Epidermal melanocyte (primary cell): ENCODE measurements around the gene RBM5.

ENCODE experiments used
- DNase-seq: peaks from one replicate; pipeline ENCODE4 v3.0.0; 2011; ENCODE audit warnings: low spot score; ENCODE audit not compliant: insufficient read length

The RBM5 gene

DNA sequence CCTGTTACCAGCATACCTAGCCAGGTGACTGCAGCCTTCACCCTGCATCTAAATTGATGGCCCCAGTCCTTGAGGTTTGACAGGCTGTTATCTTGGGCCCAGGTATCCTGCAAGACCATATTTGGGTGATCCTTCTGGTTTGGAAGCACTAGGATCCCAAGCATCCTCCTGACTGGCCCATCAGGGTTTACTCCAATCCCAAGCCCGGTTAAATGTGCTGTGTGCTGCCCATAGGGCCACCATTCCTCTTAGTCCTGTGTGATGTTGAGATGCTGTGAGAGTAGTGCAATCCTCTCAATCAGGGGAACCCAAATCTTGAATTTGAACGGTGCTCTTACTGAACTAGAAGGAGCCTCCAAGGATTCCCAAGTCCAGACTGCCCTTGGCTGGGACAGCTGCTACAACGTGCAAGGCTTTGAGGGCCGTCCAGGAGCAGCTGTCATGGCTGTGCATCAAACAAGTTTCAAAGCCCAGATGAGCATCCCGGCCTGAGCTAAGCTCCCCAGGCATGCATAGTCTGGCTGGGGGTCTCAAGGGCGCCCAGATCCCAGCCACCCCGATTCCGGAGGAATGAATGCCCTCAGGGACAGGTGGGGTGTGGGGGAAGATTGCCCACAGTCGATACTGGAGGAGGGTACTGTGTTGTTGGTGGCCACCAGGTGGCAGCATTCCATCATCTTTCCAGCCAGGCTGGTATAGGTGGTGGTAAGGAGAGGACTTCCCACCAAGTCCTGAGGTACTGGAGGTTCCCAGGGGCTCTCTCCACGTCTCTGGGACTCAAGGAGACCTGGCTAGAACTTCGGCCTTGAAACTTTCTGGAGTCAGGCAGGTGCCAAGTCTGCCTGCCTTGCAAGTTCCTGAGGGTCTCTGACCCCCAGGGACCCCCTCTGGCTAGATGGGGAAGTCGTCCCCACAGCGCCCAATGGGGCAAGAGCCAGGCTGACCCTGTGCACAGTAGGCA lies 32.6 kb downstream of the RBM5 start:
- peak; percentile 99 for DNase-seq

DNA sequence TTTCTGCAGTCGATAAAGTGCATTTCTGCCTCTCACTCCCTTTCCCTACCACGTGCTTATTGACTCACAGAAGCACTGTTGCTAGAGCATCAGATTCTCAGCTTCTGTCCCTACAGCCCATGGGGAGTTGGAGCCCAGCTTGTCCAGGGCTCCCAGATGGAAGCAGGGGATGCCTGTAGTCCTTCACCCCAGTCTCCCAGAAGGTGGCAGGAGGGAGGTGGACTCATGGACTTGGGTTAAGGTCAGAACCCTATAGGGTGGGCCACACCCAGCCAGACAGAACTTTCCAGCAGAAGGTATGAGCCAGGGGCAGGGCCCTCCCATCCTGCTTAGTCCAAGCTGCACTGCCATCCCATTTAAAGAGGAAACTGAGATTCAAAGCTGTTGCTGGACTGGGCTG lies 33.4 kb downstream of the RBM5 start:
- DNase-seq: no peak

DNA sequence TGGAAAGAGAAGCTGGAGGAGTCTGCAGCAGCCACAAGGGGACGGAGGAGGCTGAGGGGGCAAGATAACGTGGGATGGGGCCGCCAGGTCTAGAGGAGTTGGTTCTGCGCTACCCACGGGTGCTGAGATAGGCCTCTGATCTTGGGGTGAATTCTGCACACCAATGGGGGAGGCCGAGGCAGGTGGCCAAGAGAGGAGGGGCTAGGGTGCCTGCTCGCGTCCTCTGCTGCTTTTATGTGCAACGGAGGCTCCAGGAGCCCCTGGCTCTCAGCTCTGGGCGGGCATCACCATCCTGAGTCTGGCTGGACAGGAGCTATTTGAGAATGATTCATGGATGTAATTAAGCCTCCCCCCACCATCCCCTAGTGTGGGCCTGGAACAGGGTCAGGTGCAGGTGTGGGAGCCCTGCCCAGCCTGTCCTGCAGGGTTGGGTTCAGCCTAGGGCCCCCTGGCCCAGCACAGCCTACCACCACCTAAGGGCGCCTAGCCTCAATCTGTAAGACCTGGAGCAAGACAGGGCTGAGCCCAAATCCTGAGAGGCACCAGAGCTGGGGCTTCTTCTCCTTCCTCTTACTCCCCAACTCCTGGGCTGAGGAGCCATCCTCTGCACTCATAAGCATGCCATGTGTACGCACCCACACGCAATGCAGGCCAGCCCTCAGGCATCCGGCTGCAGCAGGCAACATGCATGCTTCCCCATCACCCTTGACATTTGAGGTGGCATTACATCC lies 34.1 kb downstream of the RBM5 start:
- DNase-seq: no peak

DNA sequence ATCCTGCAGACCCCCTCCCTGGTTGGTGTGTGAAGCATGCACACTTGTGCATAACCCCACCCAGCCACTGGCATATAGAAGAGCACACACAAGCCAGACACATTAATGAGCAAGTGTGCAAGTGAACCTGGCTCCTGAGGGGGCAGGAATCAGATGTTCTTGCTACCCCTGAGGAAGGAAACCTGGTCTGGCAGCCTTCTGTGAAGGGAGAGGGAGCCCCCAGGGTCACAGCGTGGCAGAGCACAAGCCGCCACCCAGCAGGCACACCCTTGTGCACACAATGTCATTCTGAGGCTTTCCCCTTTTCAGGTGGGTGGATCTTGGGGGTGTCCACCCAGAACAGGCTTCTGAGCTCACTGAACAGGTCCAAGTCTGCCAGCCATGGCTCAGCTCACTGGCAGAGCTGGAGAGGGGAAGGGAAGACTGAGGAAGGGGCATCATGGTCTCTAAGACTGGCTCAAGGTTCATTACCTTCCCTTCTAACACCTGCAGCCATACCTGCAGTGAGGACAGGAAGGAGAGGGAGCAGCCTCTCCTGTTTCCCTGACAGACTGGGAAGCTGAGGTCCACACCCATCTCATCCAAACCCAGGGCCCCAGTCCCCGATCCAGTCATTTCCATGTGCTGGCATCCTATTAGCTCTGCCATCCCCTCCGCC lies 34.8 kb downstream of the RBM5 start:
- no peak for DNase-seq

DNA sequence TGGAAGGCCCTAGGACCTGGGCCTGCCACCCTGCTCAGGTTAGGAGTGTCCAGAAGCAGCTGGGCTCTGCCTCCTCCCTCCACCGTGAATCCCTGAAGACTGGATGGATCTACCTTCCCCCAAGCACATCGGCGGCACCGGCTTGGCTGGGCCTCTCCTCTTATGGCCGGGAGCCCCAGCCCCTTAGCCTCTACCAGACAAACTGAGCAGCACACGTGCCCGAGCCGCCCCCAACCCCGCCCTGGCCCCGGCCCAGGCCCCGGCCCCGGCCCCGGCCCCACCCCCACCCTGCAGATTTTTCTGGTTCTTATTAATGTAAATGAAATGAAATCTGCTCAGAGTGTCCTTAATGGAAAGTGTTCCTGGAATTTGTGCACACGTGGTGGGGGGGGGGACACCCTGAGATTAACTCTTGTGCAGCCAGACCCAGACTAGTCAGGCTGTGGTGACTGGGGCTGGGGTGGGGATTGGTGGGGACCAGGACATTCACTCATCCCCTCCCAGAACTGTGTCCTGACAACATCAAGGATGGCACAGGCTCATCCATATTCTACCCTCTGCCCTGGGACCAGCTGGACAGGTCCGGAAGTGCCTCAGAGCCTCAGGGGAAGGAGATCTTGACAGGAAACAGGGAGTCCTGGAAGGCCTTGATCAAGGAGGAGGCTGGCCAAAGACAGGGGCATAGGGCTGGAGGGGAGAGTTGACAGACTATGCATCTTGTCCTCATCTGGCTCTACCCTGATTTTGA lies 35.5 kb downstream of the RBM5 start:
- DNase-seq: no peak

DNA sequence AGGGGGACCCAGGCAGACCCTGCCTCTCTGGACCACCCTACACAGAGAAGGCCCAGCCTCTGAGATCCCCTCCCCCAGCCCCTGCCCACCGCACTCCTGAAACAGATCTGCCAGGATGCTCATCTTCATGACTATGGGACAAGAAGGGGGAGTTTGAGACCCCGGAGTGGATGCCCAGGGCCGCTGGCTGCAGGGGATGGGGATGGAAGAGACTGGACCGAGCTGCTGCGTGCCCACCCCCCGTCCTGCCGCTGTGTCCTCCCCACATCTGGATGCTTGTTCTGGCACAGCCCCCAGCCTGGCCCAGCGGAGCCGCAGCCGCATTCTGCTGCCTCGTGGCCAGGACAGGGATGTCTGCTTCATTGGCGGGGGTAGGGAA lies 36.1 kb downstream of the RBM5 start:
- no peak for DNase-seq

DNA sequence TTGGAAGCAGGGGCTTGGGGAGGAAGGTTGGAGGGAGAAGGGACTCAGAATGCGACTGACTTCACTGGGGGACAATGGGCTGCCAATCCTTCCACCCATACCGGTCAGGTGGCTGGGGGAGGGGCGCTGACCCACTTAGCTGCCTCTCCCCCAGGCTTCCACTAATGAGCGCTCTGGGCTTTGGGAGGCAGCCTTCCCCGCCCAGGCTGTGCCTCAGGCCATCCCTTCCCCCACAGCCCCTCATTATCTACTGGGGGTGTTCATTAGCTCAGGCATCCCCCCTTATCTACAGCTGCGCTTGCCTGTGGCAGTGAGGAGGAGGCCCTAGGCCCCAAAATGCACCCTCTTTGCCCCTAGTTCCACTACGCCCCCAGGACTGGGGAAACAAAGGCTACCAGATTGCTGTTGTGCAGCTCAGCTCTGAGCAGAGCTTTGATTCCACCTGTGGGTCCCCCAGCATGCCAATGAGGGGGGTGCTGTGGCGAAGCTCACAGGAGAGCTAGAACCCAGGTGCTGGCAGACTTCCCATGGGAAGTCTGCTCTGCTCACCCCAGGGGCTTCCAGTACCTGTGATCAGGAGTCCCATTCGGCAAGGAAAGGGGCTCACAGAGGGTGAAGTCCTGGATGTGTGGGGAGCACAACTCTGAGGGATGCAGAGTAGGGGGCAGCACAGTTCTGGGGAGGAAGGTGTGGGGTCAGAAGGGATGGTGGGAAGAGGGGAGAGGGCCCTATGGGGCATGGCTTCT lies 37.0 kb downstream of the RBM5 start:
- no peak for DNase-seq

DNA sequence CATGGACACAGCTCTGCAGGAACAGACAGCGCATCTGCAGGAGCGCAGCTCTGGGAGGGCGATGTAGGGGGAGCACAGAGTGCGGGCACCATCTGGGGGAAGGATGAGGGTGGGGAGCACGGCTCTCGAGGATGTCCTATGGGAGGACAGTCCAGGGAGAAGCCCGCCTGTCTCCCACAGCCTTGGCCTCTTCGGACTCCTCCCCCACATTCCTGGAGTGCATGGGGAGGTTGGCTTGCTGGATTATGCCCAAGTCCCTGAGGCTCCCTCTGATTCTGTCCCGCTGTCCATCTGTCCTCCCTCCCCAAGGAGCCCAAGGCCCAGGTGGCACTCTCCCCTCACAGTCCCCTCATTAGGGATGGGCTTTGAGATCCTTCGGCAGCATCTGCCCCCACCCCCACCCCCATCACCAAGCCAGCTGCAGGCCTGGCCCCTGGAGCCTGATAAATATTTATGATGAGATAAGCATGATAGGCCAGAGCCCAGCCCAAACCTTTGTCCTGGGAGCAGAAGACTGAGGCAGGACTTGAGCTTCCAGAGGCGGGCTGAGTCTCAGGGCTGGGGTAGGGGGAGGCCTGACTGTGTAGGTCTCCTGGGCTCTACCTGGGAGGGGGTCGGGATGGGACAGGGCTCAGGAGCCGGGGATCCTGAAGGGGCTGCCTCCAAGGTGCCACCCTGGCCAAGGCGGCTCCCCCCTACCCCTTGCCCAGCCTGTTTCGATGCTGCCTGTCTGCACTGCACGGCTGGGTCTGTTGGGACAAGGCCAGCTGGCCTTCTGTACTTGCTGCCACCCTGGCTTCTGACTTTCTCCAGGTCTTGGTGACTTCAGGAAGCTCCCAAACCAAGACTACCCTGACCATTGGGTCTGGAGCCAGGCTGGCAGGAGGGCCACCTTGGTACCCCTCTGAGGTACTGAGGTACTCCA lies 37.8 kb downstream of the RBM5 start:
- peak; percentile 87 for DNase-seq

DNA sequence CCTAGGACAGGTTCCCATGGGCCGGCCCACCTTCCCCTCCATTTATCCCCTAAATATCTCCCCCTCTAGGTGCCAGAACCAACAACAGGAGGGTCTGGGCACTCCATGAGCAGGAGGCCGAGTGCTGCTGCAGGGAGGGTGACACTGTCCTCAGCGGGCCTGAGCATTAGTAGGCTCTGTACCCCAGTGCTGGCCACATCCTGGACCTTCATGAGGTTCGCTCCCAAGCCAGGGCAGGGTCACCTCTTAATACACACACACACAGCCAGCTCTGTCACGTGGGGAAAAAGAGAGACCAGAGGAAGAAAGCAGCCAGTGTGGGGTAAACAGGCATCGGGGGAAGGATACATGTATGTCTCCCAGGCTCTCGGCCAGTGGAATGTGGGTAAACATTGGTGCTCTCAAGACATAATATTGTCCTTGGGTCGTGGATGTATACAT lies 38.6 kb downstream of the RBM5 start:
- DNase-seq: no peak

DNA sequence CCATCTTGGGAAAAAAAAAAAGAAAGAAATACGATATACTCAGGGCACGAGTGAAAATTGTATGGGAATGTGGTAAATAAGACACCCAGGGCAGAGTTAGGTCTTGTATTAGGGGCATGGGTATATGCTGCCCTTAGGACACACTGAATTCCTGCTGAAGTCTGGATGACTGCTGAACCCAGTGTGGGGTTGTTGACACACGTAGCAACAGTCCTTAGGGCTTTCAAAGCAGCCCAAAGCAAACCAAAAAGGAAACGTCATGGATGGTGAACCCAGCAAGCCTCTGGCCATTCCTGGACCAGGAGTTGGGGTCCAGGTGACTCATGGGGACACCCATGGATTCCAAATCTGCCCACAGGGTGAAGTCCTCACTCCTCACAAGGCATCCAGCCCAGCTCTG lies 39.3 kb downstream of the RBM5 start:
- DNase-seq: no peak

DNA sequence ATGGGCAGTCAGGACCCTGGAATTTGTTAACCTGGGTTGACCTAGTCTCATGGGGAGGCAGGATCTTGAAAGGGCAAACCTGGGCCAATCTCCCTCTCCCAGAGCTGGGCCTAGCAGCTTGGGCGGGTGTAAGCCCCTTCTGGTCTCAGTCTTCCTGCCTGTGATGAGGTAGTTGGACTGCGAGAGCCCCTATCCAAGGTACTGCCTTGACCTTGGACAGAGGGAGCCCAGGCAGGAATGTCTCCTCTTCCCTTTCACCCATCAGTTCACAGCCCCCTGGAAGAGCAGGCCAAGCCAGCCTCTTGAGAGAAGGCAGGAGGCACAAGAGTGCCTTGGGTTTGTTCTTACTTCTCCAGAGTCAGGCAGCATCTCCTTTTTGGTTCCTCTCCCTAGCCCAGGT lies 41.7 kb downstream of the RBM5 start:
- DNase-seq: no peak

DNA sequence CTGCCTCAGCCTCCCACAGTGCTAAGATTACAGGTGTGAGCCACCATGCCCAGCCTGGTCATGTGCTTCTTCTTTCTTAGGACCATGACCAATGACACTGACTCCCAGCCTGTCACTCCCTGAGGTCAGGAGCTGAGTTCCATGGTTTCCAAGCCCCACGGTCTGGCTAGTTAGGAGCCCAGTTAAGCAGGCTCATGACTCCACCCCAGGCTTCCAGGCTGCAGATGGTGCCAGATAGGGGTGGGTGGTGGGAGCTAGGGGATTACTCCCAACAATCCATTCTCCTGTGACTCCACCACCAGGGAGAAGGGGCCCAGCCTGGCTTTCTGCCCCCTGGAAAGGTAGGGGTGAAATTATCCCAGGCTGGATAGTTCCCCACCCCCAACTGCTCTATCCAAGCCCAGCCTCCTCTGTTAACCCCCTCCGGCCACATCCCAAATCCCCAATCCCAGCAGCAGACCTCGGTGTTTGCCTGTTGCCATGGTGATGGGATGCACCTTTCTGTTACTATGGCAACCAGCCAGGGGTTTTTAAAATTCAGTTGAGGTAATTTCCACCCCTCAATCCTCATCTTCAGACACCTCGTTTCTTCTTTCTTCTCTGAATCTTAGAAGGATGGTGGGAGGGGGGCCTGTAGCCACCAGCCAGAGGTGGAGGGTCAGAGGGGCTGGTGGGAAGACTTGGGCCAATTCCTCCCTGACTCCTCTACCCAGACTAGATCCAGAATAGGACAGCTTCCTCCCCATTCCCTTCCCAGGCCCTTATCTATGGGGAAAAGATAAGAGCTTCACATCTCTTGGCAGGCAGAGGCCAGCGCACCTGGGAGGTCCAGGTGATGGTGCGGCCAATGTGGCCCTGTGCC lies 43.9 kb downstream of the RBM5 start:
- DNase-seq: no peak

DNA sequence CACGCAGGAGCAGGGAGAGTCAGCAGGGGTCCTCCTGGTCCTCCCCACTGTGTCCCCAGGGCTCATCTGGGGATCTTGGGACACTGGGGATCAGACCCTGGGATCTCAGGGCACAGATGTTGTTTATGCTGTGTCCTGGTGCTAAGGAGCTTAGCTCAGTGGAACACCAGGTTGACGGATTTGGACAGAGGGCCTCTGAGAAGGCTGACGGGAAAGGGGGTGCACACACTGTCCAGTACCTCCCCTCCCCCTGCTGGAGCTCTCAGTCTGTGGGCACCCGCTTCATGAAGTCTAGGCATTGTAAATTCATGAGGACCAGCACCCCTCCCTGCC lies 44.5 kb downstream of the RBM5 start:
- no peak for DNase-seq

DNA sequence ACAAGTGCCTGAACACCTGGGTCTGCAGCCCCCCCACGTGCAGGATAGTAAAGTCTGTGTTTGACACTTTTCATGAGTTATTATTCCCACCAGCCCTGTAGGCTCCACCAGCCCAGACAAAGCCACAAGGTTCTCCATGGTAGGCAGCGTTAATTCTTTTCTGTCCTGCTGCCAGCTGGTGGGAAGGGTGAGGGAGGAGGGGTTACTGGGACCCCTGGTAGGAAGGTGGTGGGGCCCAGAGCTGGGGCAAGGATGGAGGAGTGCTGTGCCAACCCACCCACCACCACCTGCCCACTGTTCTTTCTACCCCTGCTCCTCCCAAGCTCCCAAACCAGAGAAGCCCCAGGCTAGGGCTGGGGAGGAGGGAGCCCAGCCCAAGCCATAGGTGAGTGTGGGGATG lies 45.6 kb downstream of the RBM5 start:
- no peak for DNase-seq

DNA sequence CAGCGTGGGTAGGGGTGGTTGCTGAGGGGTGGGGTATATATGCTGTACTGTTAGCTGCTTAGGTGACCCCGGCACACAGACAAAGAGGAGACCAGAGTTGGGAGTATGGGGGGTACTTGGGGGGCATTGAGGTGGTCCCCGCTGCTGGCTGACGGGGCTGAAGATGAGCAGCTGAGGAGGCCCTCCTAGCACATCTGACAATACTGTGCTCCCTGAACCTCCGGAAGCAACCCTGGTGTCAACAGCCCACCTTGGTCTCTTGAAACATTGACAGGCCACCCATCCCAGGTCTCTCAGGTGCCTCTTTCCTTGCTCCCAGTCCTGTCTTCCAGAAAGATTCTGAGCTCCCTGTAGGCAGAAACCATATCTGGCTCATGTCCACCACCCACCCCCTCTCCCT lies 47.2 kb downstream of the RBM5 start:
- DNase-seq: no peak

DNA sequence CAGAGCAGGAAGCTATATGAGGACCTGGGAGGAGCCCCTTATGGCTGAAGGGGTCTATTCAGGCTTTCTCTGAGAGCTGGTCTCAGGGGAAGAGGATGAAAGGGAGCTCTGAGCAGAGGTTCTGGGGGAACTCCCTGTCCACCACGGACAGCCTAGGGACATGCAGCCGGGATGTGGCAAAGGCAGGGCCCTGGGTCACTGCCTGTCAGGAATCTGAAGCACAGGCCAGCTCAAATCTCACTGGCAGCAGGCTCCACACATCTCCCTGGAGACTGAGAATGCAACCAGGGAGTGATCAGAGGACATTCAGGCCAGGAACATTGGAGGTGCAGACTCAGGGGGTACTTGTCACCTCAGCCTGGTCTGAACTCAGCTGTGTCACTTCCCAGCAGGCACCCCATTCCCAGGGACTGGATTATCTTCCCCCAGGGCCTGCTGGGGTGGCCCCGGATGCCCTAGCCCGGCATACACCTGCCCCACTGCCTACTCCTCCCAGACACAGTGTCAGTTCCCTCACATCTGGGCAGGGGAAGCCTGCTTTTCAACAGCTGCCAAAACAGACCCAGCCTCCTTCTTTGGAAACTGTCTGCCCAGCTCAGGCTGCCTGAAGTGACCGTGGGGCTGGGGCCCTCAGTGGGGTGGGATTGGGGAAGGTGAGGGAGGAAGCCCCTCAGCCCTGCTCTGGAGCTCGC lies 48.1 kb downstream of the RBM5 start:
- DNase-seq: no peak

DNA sequence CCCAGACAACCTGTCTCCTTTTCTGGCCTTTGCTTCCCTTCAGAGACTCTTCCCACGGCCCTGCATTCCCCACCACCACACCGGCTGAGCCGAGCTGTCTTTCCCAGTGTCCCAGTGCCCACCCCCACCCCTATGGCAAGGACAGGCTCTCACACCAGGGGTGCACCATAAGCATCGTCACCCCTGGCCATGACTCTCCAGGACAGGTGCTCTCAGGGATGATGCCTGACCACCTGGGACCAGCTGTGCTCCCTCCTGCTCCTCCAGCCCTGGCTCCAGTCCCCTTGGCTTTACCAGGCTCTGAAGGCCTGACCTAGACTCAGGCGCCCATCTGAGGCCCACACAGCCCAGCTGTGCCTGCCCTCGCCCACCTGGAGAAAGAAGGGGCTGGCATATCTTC lies 48.8 kb downstream of the RBM5 start:
- DNase-seq: no peak
